GM12872 (cell line): Measurements from ENCODE around the gene CEACAM8.

Experiments used
- CTCF ChIP-seq: IDR thresholded peaks from 3 replicates; pipeline ENCODE4 v1.5.1; 2011; ENCODE audit warnings: low read depth, mild to moderate bottlenecking, low read length, moderate library complexity; ENCODE audit not compliant: insufficient read depth

The CEACAM8 gene

DNA sequence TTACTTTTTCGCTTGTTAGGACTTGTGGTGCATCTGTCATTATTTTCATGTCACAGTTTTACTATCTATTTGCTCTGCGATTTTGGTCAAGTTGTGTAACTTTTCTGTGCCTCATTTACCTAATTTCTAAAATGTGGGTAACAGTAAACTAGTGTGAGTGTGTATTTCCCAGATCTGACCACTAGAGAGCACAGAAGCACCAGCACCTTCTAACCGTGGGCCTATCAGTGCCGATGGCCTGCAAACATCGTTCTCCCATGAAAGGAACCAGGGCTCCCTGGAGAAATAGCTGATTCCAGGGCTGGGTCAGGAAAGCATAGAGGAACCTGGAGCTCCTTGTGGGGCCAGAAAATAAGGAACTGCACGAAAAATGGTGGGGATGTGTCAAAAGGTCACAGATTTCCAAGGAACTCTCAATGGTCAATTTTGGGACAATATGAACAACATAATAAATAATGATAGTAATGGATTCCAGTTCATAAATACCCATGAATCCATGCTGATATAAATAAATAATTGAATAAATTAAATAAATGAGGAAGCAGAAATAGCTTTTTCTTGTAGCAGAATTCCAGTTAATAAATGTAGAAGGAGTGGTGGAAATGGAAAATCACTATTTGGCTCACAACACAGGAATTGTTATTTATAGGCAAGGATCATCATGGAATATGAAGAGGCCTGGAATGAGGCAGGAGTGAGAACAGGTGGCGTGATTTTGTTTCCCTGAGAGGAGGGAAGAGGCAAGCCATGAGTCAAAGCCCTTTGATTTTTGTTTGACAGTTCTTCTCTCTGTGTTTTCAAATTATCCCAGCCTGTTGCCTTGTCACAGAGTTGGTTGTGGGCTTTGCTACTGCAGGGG, 31.1 kb downstream of the CEACAM8 start:
- TF ChIP-seq CTCF = peak; percentile 83

- TF ChIP-seq CTCF = 0 out of 3 replicates have a peak, but pooled peaks have one; percentile 14
These were observed 33.2 kb downstream of the CEACAM8 start for GRCh38 chr19:42561512-42561911.

DNA sequence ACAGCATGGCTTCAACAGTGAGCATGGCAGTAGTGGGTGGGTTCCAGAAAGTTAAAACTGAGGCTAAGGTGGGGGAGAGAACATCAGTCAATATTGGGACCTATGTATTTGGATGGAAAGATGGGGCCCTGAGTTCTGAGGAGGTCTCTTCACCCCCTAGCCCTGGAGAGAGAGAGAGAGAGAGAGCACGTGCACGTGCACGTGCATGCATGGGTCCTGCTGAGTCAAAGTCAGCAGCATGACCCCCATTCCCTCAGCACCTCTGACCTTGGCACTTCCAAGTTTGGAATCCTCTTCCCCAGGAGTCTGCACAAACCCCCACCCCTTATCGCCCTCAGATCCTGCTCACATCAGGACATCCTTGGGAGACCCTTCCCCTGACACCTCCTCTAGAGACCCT, 34.0 kb downstream of the CEACAM8 start:
- no peak for TF ChIP-seq CTCF

GRCh38 chr19:42558450-42559150, 36.1 kb downstream of the CEACAM8 start:
- no peak for TF ChIP-seq CTCF

- TF ChIP-seq CTCF = no peak
These were observed 38.9 kb downstream of the CEACAM8 start for GRCh38 chr19:42555801-42556200.

DNA sequence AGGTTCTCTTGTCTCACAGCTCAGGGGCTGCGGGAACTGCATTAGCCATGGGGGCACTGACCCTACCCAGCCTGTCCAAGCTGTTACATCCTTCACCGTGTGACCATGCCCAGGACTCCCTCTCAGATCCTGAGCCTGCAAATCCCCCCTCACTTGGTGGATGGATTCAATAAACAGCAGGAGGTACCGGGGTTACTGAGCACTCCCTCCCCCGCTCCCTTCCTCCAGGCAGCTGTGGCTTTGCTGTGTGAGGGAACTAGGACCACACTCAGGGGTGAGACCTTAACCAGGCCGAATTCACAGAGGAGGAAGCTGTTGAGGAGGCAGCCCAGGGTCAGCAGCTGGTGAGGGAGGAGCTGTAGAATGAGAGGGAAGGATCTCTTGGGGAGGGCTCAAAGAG, 39.4 kb downstream of the CEACAM8 start:
- TF ChIP-seq CTCF = no peak

DNA sequence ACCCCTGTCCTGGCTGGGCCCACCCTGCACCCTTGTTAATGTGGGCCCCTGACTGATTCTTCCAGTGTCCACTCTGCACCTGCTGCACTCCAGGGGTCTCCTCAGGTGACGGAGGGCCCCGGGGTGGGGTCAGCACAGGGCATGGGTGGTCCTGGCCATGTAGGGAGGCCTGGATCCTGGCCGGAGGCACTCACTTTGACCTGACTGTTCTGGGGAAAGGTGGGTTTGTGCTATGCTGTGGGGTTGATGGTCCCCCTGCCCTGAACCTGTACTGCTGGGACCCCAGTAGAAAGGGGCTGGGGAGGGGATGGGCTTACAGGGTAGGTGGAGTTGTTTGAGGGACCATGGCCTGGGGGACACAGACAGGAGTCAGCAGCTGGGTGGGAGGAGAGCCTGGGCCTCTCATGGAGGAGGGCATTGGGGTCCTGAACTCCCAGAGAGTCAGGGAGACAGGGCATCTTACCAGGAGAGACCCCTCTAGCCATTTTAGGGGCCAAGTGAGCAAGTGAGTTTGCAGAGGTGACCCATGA, 40.6 kb downstream of the CEACAM8 start:
- no peak for TF ChIP-seq CTCF
